SK-N-SH (cell line): Measurements from ENCODE around the gene TYW1B. TPM values are rescaled to one million over a fixed set of nuclear protein-coding genes. Genes with fewer than 3 reads are reported as not detected.

Experiments
- CTCF ChIA-PET: fragments of 300-600, 350-600 bp; formaldehyde crosslinking; extraction: SDS; loops from one replicate; lab custom pipeline; 2021; lab: Yijun Ruan, JAX
- POLR2A ChIA-PET: fragments of 350-600 bp; sonication (Branson Sonifier 250); formaldehyde crosslinking; extraction: SDS; loops from one replicate; lab custom pipeline; 2020; ENCODE audit warnings: antibody characterized with exemption, inconsistent platforms; lab: Yijun Ruan, JAX
- DNase-seq: peaks from one replicate; pipeline ENCODE4 v3.0.0; 2012
- H2AFZ ChIP-seq: fragments of 200-600 bp; sonication (generic); 2 replicates; pipeline ENCODE4 v1.8.1; 2016; ENCODE audit warnings: antibody characterized with exemption, mild to moderate bottlenecking, low read depth
- H3F3A ChIP-seq: fragments of 200-600 bp; sonication (generic); replicated peaks from 2 replicates; pipeline ENCODE3; 2016; ENCODE audit warnings: antibody characterized with exemption, mild to moderate bottlenecking; ENCODE audit not compliant: insufficient read depth
- H3K27ac ChIP-seq, 2 experiments: fragments of 200-500 bp in 1 of 2; fragments of 200-600 bp in 1 of 2; sonication (Bioruptor generic) in 1 of 2; sonication (generic), shearing (Covaris generic) in 1 of 2; 2 replicates each; pipeline versions ENCODE4 v1.5.1 to v1.6.1; 2014 to 2016; ENCODE audit warnings: low read depth in 2 of 2, inconsistent platforms in 1 of 2, low read length in 1 of 2, mild to moderate bottlenecking in 1 of 2, mixed read lengths in 1 of 2
- H3K27me3 ChIP-seq: fragments of 200-600 bp; sonication (generic), shearing (Covaris generic); 2 replicates; pipeline ENCODE4 v1.6.1; 2016; ENCODE audit warnings: mixed run types; ENCODE audit not compliant: insufficient read depth
- H3K36me3 ChIP-seq, 2 experiments: fragments of 200-500 bp in 1 of 2; fragments of 200-600 bp in 1 of 2; sonication (Bioruptor generic) in 1 of 2; sonication (generic) in 1 of 2; replicated peaks in 1 of 2; 2 replicates each; pipeline versions ENCODE3 to v1.5.1; 2014 to 2016; ENCODE audit warnings: low read length in 1 of 2, mild to moderate bottlenecking in 1 of 2; ENCODE audit not compliant: insufficient read depth in 2 of 2, control insufficient read depth in 1 of 2
- H3K4me1 ChIP-seq, 2 experiments: fragments of 200-500 bp in 1 of 2; fragments of 200-600 bp in 1 of 2; sonication (Bioruptor generic) in 1 of 2; sonication (generic), shearing (Covaris generic) in 1 of 2; 2 replicates each; pipeline versions ENCODE4 v1.5.1 to v1.6.1; 2014 to 2016; ENCODE audit warnings: low read depth in 1 of 2, low read length in 1 of 2, mixed run types in 1 of 2; ENCODE audit not compliant: insufficient read depth in 2 of 2, control insufficient read depth in 1 of 2
- H3K4me2 ChIP-seq: fragments of 200-600 bp; sonication (generic), shearing (Covaris generic); 2 replicates; pipeline ENCODE4 v1.6.1; 2017; ENCODE audit warnings: mixed run types
- H3K4me3 ChIP-seq, 2 experiments: fragments of 200-500 bp in 1 of 2; fragments of 200-600 bp in 1 of 2; sonication (Bioruptor generic) in 1 of 2; sonication (generic), shearing (Covaris generic) in 1 of 2; 2 replicates each; pipeline versions ENCODE4 v1.5.1 to v1.8.1; 2014 to 2016; ENCODE audit warnings: low read depth in 2 of 2, inconsistent platforms in 1 of 2, low read length in 1 of 2, mild to moderate bottlenecking in 1 of 2, mixed read lengths in 1 of 2, moderate library complexity in 1 of 2
- H3K79me2 ChIP-seq: fragments of 200-600 bp; sonication (generic); 2 replicates; pipeline ENCODE4 v1.8.1; 2017; ENCODE audit warnings: mild to moderate bottlenecking; ENCODE audit not compliant: insufficient read depth
- H3K9ac ChIP-seq: fragments of 200-600 bp; sonication (generic); 2 replicates; pipeline ENCODE4 v1.6.1; 2017; ENCODE audit warnings: mixed run types
- H3K9me2 ChIP-seq: fragments of 200-600 bp; sonication (generic); 2 replicates; pipeline ENCODE4 v1.6.1; 2017; ENCODE audit warnings: mixed run types
- H3K9me3 ChIP-seq: fragments of 200-600 bp; sonication (generic); 2 replicates; pipeline ENCODE4 v1.6.1; 2017; ENCODE audit warnings: mixed run types, mild to moderate bottlenecking, moderate library complexity
- H4K20me1 ChIP-seq: fragments of 200-600 bp; sonication (generic); 2 replicates; pipeline ENCODE4 v1.6.1; 2017; ENCODE audit warnings: mild to moderate bottlenecking, mixed run types; ENCODE audit not compliant: insufficient read depth
- ELF1 ChIP-seq: IDR thresholded peaks from 2 replicates; pipeline ENCODE4 v1.4.0; 2012
- EZH2phosphoT487 ChIP-seq: fragments of 200-600 bp; sonication (generic); IDR thresholded peaks from 2 replicates; pipeline ENCODE4 v1.6.1; 2017; ENCODE audit warnings: low read depth, mixed run types, mild to moderate bottlenecking, antibody characterized with exemption, moderate library complexity, borderline replicate concordance
- FOSL2 ChIP-seq: IDR thresholded peaks from 2 replicates; pipeline ENCODE4 v1.4.0; 2012; ENCODE audit warnings: low read depth, mild to moderate bottlenecking, moderate library complexity, borderline replicate concordance
- FOXJ3 ChIP-seq: sonication (generic); formaldehyde crosslinking; IDR thresholded peaks from 2 replicates; pipeline ENCODE4 v1.5.1; 2020; ENCODE audit warnings: mild to moderate bottlenecking, missing genetic modification reagents
- FOXM1 ChIP-seq: IDR thresholded peaks from 2 replicates; pipeline ENCODE4 v1.4.0; 2012; ENCODE audit warnings: low read depth, mild to moderate bottlenecking
- GABPA ChIP-seq: IDR thresholded peaks from 2 replicates; pipeline ENCODE4 v1.4.0; 2012; ENCODE audit warnings: low read depth, mild to moderate bottlenecking
- GATA2 ChIP-seq: sonication (generic); formaldehyde crosslinking; IDR thresholded peaks from 2 replicates; pipeline ENCODE4 v1.5.0; 2020; ENCODE audit warnings: mild to moderate bottlenecking, missing genetic modification reagents
- JUND ChIP-seq: IDR thresholded peaks from 2 replicates; pipeline ENCODE4 v1.4.0; 2012
- MAX ChIP-seq: IDR thresholded peaks from 2 replicates; pipeline ENCODE4 v1.4.0; 2012; ENCODE audit warnings: low read depth
- MEF2A ChIP-seq: IDR thresholded peaks from 2 replicates; pipeline ENCODE4 v1.4.0; 2012; ENCODE audit warnings: low read depth, borderline replicate concordance
- MXI1 ChIP-seq: IDR thresholded peaks from 2 replicates; pipeline ENCODE4 v1.6.1; 2012; ENCODE audit warnings: mild to moderate bottlenecking, low read depth, low read length, improper control_type of control experiment
- NFIC ChIP-seq: IDR thresholded peaks from 2 replicates; pipeline ENCODE4 v1.4.0; 2012; ENCODE audit warnings: borderline replicate concordance
- NRF1 ChIP-seq: IDR thresholded peaks from 2 replicates; pipeline ENCODE4 v1.6.1; 2012; ENCODE audit warnings: low read depth, mild to moderate bottlenecking, low read length
- POLR2AphosphoS5 ChIP-seq: IDR thresholded peaks from 2 replicates; pipeline ENCODE4 v1.6.1; 2012; ENCODE audit warnings: low read depth, low read length
- RCOR1 ChIP-seq: fragments of 150-350 bp; IDR thresholded peaks from 2 replicates; pipeline ENCODE4 v1.6.1; 2017; ENCODE audit warnings: antibody characterized with exemption, low read length
- SIN3A ChIP-seq: IDR thresholded peaks from 2 replicates; pipeline ENCODE4 v1.6.1; 2012; ENCODE audit warnings: low read depth, mild to moderate bottlenecking, low read length, moderate library complexity, borderline replicate concordance
- SMC3 ChIP-seq: IDR thresholded peaks from 2 replicates; pipeline ENCODE4 v1.6.1; 2012; ENCODE audit warnings: low read depth, low read length, improper control_type of control experiment
- TAF1 ChIP-seq: IDR thresholded peaks from 2 replicates; pipeline ENCODE4 v1.6.1; 2012; ENCODE audit warnings: low read depth, mild to moderate bottlenecking, low read length, moderate library complexity, borderline replicate concordance
- TEAD4 ChIP-seq: IDR thresholded peaks from 2 replicates; pipeline ENCODE4 v1.4.0; 2012; ENCODE audit warnings: mild to moderate bottlenecking, borderline replicate concordance; ENCODE audit not compliant: insufficient read depth
- ZBTB33 ChIP-seq: IDR thresholded peaks from 2 replicates; pipeline ENCODE4 v1.4.0; 2012; ENCODE audit warnings: low read depth, borderline replicate concordance
- WGBS: methylation state at CpG from one replicate; pipeline ENCODE4 v1.1.6; 2017; ENCODE audit warnings: low lambda C conversion rate; 5-methylcytosine and 5-hydroxymethylcytosine counted together
- polyA plus RNA-seq, 3 experiments: library from polyadenylated mRNA; depleted of rRNA; stranded (reverse); fragments of >200 nt; gene quantifications; 2 replicates each; pipeline ENCODE4 v1.2.3, GENCODE V29; 2012
- TF ChIP-seq, protein P1 (sequence below): fragments of 150-350 bp; IDR thresholded peaks from 2 replicates; pipeline ENCODE4 v1.6.1; 2016; ENCODE audit warnings: mild to moderate bottlenecking, low read depth, low read length
- TF ChIP-seq, protein P2 (sequence below): IDR thresholded peaks from 2 replicates; pipeline ENCODE4 v1.6.1; 2012; ENCODE audit warnings: mild to moderate bottlenecking, low read depth, low read length, moderate library complexity

Gene TYW1B
- polyA plus RNA-seq, 1 of the 3 experiments (the other 2 are of a cell fraction): 1.4 TPM

- TF ChIP-seq ZBTB33: no peak
- no peak for TF ChIP-seq SIN3A
Measured at GRCh38 chr7:72760602-72761001, 67.4 kb downstream of the TYW1B start (continued).

- no peak overlapping the region for H3K4me2 ChIP-seq
- H3K27ac ChIP-seq: no peak overlapping the region
- H3K9me3 ChIP-seq: no peaks in the 10 kb centered on the region
- H2AFZ ChIP-seq: no peak overlapping the region
- peaks cover 5% of the 10 kb centered on the region for H3F3A ChIP-seq
- H4K20me1 ChIP-seq: no peaks in the 10 kb centered on the region
- 89% methylated on average over 7 of the region's 7 CpGs for WGBS
- peaks cover 0 to 7% of the 10 kb centered on the region in 2 experiments for H3K36me3 ChIP-seq
- no peak for TF ChIP-seq POLR2AphosphoS5
- no peak for TF ChIP-seq NFIC
- TF ChIP-seq NRF1: no peak
- TF ChIP-seq FOXM1: no peak
- no peak for TF ChIP-seq FOXJ3 (CRISPR knock-in tag)
- TF ChIP-seq TAF1: no peak
- no peak for TF ChIP-seq EZH2phosphoT487
- TF ChIP-seq JUND: no peak
- TF ChIP-seq, all 33 proteins: peak for 0
- no peaks in the 10 kb centered on the region for H3K27me3 ChIP-seq
- ChIA-PET CTCF (no interaction called here), POLR2A (no interaction called here)
- no peaks in the 10 kb centered on the region for H3K9me2 ChIP-seq
- no peaks in the 10 kb centered on the region for H3K79me2 ChIP-seq
- no peaks in the 10 kb centered on the region for H3K4me1 ChIP-seq
- no peak for DNase-seq
- no peak overlapping the region for H3K9ac ChIP-seq
- H3K4me3 ChIP-seq: no peak overlapping the region
Measured at GRCh38 chr7:72754312-72754711, 73.7 kb downstream of the TYW1B start.

- POLR2A ChIA-PET: no interaction called here
- WGBS: 98% methylated on average over 5 of the region's 5 CpGs
- TF ChIP-seq GATA2 (no peak), MAX (no peak), TEAD4 (no peak), FOSL2 (no peak), ELF1 (no peak), SMC3 (no peak), MXI1 (no peak), RCOR1 (no peak), GABPA (no peak), JUND (no peak), MEF2A (no peak)
- TF ChIP-seq, protein P1, sequence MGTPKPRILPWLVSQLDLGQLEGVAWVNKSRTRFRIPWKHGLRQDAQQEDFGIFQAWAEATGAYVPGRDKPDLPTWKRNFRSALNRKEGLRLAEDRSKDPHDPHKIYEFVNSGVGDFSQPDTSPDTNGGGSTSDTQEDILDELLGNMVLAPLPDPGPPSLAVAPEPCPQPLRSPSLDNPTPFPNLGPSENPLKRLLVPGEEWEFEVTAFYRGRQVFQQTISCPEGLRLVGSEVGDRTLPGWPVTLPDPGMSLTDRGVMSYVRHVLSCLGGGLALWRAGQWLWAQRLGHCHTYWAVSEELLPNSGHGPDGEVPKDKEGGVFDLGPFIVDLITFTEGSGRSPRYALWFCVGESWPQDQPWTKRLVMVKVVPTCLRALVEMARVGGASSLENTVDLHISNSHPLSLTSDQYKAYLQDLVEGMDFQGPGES: no peak
- TF ChIP-seq, protein P2, sequence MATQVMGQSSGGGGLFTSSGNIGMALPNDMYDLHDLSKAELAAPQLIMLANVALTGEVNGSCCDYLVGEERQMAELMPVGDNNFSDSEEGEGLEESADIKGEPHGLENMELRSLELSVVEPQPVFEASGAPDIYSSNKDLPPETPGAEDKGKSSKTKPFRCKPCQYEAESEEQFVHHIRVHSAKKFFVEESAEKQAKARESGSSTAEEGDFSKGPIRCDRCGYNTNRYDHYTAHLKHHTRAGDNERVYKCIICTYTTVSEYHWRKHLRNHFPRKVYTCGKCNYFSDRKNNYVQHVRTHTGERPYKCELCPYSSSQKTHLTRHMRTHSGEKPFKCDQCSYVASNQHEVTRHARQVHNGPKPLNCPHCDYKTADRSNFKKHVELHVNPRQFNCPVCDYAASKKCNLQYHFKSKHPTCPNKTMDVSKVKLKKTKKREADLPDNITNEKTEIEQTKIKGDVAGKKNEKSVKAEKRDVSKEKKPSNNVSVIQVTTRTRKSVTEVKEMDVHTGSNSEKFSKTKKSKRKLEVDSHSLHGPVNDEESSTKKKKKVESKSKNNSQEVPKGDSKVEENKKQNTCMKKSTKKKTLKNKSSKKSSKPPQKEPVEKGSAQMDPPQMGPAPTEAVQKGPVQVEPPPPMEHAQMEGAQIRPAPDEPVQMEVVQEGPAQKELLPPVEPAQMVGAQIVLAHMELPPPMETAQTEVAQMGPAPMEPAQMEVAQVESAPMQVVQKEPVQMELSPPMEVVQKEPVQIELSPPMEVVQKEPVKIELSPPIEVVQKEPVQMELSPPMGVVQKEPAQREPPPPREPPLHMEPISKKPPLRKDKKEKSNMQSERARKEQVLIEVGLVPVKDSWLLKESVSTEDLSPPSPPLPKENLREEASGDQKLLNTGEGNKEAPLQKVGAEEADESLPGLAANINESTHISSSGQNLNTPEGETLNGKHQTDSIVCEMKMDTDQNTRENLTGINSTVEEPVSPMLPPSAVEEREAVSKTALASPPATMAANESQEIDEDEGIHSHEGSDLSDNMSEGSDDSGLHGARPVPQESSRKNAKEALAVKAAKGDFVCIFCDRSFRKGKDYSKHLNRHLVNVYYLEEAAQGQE: no peak
Measured at GRCh38 chr7:72753781-72754180, 74.2 kb downstream of the TYW1B start.

More at GRCh38 chr7:72753781-72754180, 74.2 kb downstream of the TYW1B start:
- Histone ChIP-seq H3K4me2 (no peak overlapping the region), H3K27ac (no peak overlapping the region), H2AFZ (no peak overlapping the region), H3F3A (peaks cover 8% of the 10 kb centered on the region), H3K79me2 (no peaks in the 10 kb centered on the region), H3K9ac (no peak overlapping the region), H3K4me1 (no peaks in the 10 kb centered on the region), H3K4me3 (no peak overlapping the region), H3K9me3 (no peaks in the 10 kb centered on the region), H4K20me1 (no peaks in the 10 kb centered on the region), H3K27me3 (no peaks in the 10 kb centered on the region), H3K9me2 (no peaks in the 10 kb centered on the region), H3K36me3 (peaks cover 0 to 7% of the 10 kb centered on the region in 2 experiments)
- CTCF ChIA-PET: no interaction called here
- no peak for DNase-seq
